Prostate gland (tissue), 2 donors: Measurements from ENCODE around the gene XRCC4. TPM values are rescaled to one million over a fixed set of nuclear protein-coding genes. Genes with fewer than 3 reads are reported as not detected.

Source experiments
- DNase-seq: peaks from one replicate; pipeline ENCODE4 v3.0.0-alpha.2; 2019; ENCODE audit warnings: low spot score
- H3K27ac ChIP-seq, 2 donors: fragments of 200-600 bp; sonication (generic); 2 replicates each; pipeline ENCODE4 v1.5.1; 2017 to 2019
- H3K27me3 ChIP-seq: fragments of 200-600 bp; sonication (generic); replicated peaks from 2 replicates; pipeline ENCODE4 v1.5.1; 2019; ENCODE audit not compliant: insufficient read depth
- H3K36me3 ChIP-seq, 2 donors: fragments of 200-600 bp; sonication (generic); 1 replicate in 1 of 2; 2 replicates in 1 of 2; pipeline versions ENCODE4 v1.5.1 to v1.8.1; 2017 to 2019
- H3K4me1 ChIP-seq: fragments of 200-600 bp; sonication (generic); replicated peaks from 2 replicates; pipeline ENCODE4 v1.5.1; 2019
- H3K4me3 ChIP-seq, 2 donors: fragments of 200-600 bp; sonication (generic); 2 replicates each; pipeline ENCODE4 v1.5.1; 2017 to 2019
- H3K9me3 ChIP-seq: fragments of 200-600 bp; sonication (generic); 2 replicates; pipeline ENCODE4 v1.5.1; 2017
- POLR2A ChIP-seq: fragments of 450-650 bp; IDR thresholded peaks from one replicate; pipeline ENCODE4 v1.6.1; 2016; ENCODE audit warnings: antibody characterized with exemption, mild to moderate bottlenecking
- POLR2AphosphoS5 ChIP-seq: sonication (generic); formaldehyde crosslinking; IDR thresholded peaks from one replicate; pipeline ENCODE4 v1.6.1; 2017; ENCODE audit warnings: antibody characterized with exemption
- WGBS: methylation state at CpG from one replicate; pipeline ENCODE4 v1.1.5; 2018; 5-methylcytosine and 5-hydroxymethylcytosine counted together
- intact Hi-C: fragments of 100-400 bp; cut with DNase I; formaldehyde crosslinking; loops from one replicate; pipeline ENCODE4 v1.14.2; 2022
- total RNA-seq, 2 donors: library from RNA; depleted of rRNA; stranded (reverse); fragments of >200 nt; gene quantifications; one replicate each; pipeline ENCODE4 v1.1.0, GENCODE V29; 2016
- TF ChIP-seq, protein P1 (sequence below), 4 experiments: fragments of 200-600 bp in 2 of 4; fragments of 450-650 bp in 2 of 4; sonication (generic) in 2 of 4; IDR thresholded peaks; 1 replicate in 3 of 4; 2 replicates in 1 of 4; pipeline ENCODE4 v1.5.1; 2016 to 2019; ENCODE audit warnings: antibody characterized with exemption in 4 of 4, mild to moderate bottlenecking in 2 of 4, moderate library complexity in 2 of 4

XRCC4 gene
- total RNA-seq, 2 donors from 2014 or later, result 7.3 to 11.4 TPM

DNA sequence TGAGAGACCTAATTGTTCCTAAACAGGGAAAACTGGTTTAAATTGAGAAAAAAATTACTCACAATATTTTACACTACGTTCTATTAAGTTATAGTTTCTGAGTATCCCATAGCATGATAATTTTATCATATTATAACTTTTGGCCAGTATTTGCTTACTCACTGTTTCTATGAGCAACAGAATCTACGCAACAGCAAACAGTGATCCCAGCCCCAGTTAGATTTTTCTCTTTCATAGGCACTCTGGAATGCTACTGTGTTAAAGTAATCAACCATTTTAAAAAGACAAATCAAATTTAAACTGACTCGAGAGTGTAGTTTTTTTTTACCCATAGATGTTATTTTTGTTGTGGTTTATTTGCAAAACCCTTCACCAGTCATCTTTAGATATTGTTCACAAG, 107.2 kb downstream of the XRCC4 start:
- TF ChIP-seq POLR2AphosphoS5 (no peak), POLR2A (no peak)
- TF ChIP-seq, protein P1, sequence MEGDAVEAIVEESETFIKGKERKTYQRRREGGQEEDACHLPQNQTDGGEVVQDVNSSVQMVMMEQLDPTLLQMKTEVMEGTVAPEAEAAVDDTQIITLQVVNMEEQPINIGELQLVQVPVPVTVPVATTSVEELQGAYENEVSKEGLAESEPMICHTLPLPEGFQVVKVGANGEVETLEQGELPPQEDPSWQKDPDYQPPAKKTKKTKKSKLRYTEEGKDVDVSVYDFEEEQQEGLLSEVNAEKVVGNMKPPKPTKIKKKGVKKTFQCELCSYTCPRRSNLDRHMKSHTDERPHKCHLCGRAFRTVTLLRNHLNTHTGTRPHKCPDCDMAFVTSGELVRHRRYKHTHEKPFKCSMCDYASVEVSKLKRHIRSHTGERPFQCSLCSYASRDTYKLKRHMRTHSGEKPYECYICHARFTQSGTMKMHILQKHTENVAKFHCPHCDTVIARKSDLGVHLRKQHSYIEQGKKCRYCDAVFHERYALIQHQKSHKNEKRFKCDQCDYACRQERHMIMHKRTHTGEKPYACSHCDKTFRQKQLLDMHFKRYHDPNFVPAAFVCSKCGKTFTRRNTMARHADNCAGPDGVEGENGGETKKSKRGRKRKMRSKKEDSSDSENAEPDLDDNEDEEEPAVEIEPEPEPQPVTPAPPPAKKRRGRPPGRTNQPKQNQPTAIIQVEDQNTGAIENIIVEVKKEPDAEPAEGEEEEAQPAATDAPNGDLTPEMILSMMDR (IDR thresholded peaks at IDR 0.05), result no peak
- Histone ChIP-seq H3K4me1 (no peaks in the 10 kb centered on the region), H3K27ac (no peak overlapping the region), H3K4me3 (no peak overlapping the region), H3K9me3 (no peaks in the 10 kb centered on the region), H3K36me3 (no peaks in the 10 kb centered on the region), H3K27me3 (no peaks in the 10 kb centered on the region)
- WGBS, result 72% methylated on average over 3 of the region's 3 CpGs
- intact Hi-C loops, result no loop called here
- no peak for DNase-seq

GRCh38 chr5:83192947-83193346, 115.6 kb downstream of the XRCC4 start:
- intact Hi-C loops, result no loop called here
- TF ChIP-seq POLR2A (no peak), POLR2AphosphoS5 (no peak)
- TF ChIP-seq, protein P1 (IDR thresholded peaks at IDR 0.05), result no peak
- H3K4me3 ChIP-seq, result no peak overlapping the region
- H3K36me3 ChIP-seq, result no peaks in the 10 kb centered on the region
- 89% methylated on average over 5 of the region's 5 CpGs for WGBS
- no peaks in the 10 kb centered on the region for H3K4me1 ChIP-seq
- H3K27me3 ChIP-seq, result no peaks in the 10 kb centered on the region
- H3K9me3 ChIP-seq, result no peaks in the 10 kb centered on the region
- no peak overlapping the region for H3K27ac ChIP-seq
- DNase-seq, result no peak

DNA sequence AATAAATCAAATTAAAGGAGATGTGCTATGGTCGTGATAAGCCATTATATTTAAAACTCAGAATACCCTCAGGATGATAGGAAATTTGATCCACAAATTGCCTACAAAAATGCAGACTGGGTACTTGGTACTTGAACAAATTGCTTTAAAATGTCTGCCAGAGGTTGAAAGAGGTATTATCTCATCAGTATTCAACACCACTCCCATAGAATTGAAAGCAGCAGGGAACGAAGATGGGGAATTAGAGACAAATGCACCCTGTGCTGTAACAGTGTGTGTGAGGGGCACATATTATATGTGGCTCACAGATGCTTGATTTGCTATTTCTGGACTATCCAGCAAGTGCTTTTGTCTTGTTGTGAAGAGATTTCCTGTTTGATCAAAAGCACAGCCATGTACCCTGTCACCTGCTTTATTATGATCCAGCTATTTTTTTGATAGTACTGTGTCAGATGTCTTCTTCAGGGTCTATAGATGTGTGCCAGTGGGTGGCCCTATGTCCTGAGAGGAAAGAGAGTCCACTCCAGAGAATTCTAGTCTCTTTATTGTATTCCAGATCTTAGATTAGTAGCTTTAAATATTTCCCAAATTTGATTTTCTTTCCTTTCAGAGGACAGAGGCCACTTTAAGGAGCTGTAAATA, 120.1 kb downstream of the XRCC4 start:
- H3K4me3 ChIP-seq, result no peak overlapping the region
- no peak for DNase-seq
- TF ChIP-seq POLR2AphosphoS5 (no peak), POLR2A (no peak)
- TF ChIP-seq, protein P1 (IDR thresholded peaks at IDR 0.05), result no peak
- H3K27me3 ChIP-seq, result no peaks in the 10 kb centered on the region
- H3K9me3 ChIP-seq, result no peaks in the 10 kb centered on the region
- 57% methylated on average over 2 of the region's 2 CpGs for WGBS
- intact Hi-C loops, result no loop called here
- no peak overlapping the region for H3K27ac ChIP-seq
- no peaks in the 10 kb centered on the region for H3K36me3 ChIP-seq
- H3K4me1 ChIP-seq, result no peaks in the 10 kb centered on the region

DNA sequence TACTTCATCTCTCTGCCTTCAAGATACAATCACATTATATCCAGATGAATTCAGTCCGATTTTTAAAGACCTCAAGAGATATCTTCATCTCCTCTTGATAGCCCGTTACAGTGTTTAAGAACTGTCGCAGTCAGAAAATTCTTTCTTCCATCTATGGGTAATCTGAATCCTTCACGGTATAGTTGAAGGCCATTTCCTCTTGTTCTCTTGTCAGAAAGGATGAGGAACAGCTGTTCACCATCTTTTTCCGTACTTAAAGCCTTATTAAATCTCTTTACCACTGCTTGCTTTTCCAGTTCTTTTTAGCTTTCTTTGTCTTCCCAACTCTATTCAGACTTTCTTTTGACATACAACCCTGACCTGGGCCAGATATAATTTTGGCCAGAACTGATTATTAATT, 121.8 kb downstream of the XRCC4 start:
- DNase-seq, result no peak
- Histone ChIP-seq H3K9me3 (no peaks in the 10 kb centered on the region), H3K36me3 (no peaks in the 10 kb centered on the region), H3K4me1 (no peaks in the 10 kb centered on the region), H3K27ac (no peak overlapping the region), H3K27me3 (no peaks in the 10 kb centered on the region), H3K4me3 (no peak overlapping the region)
- WGBS, result 78% methylated on average over 5 of the region's 5 CpGs
- intact Hi-C loops, result no loop called here
- TF ChIP-seq, protein P1 (IDR thresholded peaks at IDR 0.05), result no peak
- TF ChIP-seq POLR2A (no peak), POLR2AphosphoS5 (no peak)

GRCh38 chr5:83204651-83205050, 127.3 kb downstream of the XRCC4 start:
- no peaks in the 10 kb centered on the region for H3K36me3 ChIP-seq
- no peaks in the 10 kb centered on the region for H3K4me1 ChIP-seq
- no peak overlapping the region for H3K4me3 ChIP-seq
- H3K27ac ChIP-seq, result no peak overlapping the region
- H3K9me3 ChIP-seq, result no peaks in the 10 kb centered on the region
- intact Hi-C loops, result no loop called here
- WGBS, result 96% methylated on average over 1 of the region's 1 CpG
- H3K27me3 ChIP-seq, result no peaks in the 10 kb centered on the region
- no peak for DNase-seq
- TF ChIP-seq POLR2A, result no peak
- no peak for TF ChIP-seq POLR2AphosphoS5
- TF ChIP-seq, protein P1 (IDR thresholded peaks at IDR 0.05), result no peak
